Cardiac muscle cell (in vitro differentiated cells and primary cell): ENCODE data around the gene FUZ. TPM values are rescaled to one million over a fixed set of nuclear protein-coding genes. Genes with fewer than 3 reads are reported as not detected.
A peak's percentile ranks its signal among the peaks of the same experiment; 100 is the strongest.

Source experiments
- DNase-seq, 2 donors: peaks; one replicate each; pipeline versions ENCODE4 v3.0.0 to v3.0.0-alpha.2; 2010 to 2017; ENCODE audit warnings: low read depth in 1 of 2, low spot score in 1 of 2
- H3K27ac ChIP-seq: fragments of 200-600 bp; sonication (generic); 2 replicates; pipeline ENCODE4 v1.5.1; 2016
- H3K27me3 ChIP-seq: fragments of 200-600 bp; sonication (generic); 2 replicates; pipeline ENCODE4 v1.6.0; 2016; ENCODE audit warnings: control low read depth
- H3K36me3 ChIP-seq: fragments of 200-600 bp; sonication (generic); 2 replicates; pipeline ENCODE4 v1.5.1; 2016; ENCODE audit warnings: control low read depth
- H3K4me1 ChIP-seq: fragments of 200-600 bp; sonication (generic); 2 replicates; pipeline ENCODE4 v1.8.1; 2017; ENCODE audit warnings: low read depth, mild to moderate bottlenecking, mixed run types
- H3K4me3 ChIP-seq: fragments of 200-600 bp; sonication (generic); 2 replicates; pipeline ENCODE4 v1.5.1; 2016; ENCODE audit warnings: mild to moderate bottlenecking
- H3K9me3 ChIP-seq: fragments of 200-600 bp; sonication (generic); 2 replicates; pipeline ENCODE4 v1.5.1; 2017; ENCODE audit warnings: low read depth, mild to moderate bottlenecking, control low read depth
- CTCF ChIP-seq: IDR thresholded peaks from 2 replicates; pipeline ENCODE4 v1.5.1; 2012; ENCODE audit warnings: low read depth, mild to moderate bottlenecking, low read length
- polyA plus RNA-seq: library from polyadenylated mRNA; unstranded; fragments of >200 nt; fragmentation: Nextera tagmentation; extraction: Ambion mirVana; gene quantifications from 2 replicates; pipeline ENCODE4 v1.2.1, GENCODE V29; 2016
- total RNA-seq: library from RNA; depleted of rRNA; stranded (reverse); fragments of >200 nt; gene quantifications from 2 replicates; pipeline ENCODE4 v1.2.3, GENCODE V29; 2016

The FUZ gene
- total and polyA plus RNA-seq, 2 experiments from 2014 or later, result 39.0 to 60.8 TPM

GRCh38 chr19:49837425-49837824, 24.3 kb upstream of the FUZ start:
- H3K4me1 ChIP-seq, result peaks cover 18% of the 10 kb centered on the region
- DNase-seq, result no peak
- H3K36me3 ChIP-seq, result peaks cover 18% of the 10 kb centered on the region
- no peaks in the 10 kb centered on the region for H3K9me3 ChIP-seq
- no peak for TF ChIP-seq CTCF
- H3K27ac ChIP-seq, result no peak overlapping the region
- H3K4me3 ChIP-seq, result no peak overlapping the region
- H3K27me3 ChIP-seq, result no peaks in the 10 kb centered on the region

GRCh38 chr19:49837009-49837310, 23.9 kb upstream of the FUZ start:
- H3K9me3 ChIP-seq, result no peaks in the 10 kb centered on the region
- DNase-seq, result no peak
- no peak overlapping the region for H3K4me3 ChIP-seq
- H3K27me3 ChIP-seq, result no peaks in the 10 kb centered on the region
- H3K36me3 ChIP-seq, result peaks cover 23% of the 10 kb centered on the region
- no peak overlapping the region for H3K27ac ChIP-seq
- no peak for TF ChIP-seq CTCF
- peaks cover 18% of the 10 kb centered on the region for H3K4me1 ChIP-seq

GRCh38 chr19:49836176-49837008, 23.3 kb upstream of the FUZ start:
- peaks cover 18% of the 10 kb centered on the region for H3K4me1 ChIP-seq
- peaks cover 28% of the 10 kb centered on the region for H3K36me3 ChIP-seq
- no peak for TF ChIP-seq CTCF
- H3K27ac ChIP-seq, result peak overlapping the region; percentile 14
- no peak overlapping the region for H3K4me3 ChIP-seq
- H3K9me3 ChIP-seq, result no peaks in the 10 kb centered on the region
- no peak for DNase-seq
- no peaks in the 10 kb centered on the region for H3K27me3 ChIP-seq

GRCh38 chr19:49835562-49835961, 22.5 kb upstream of the FUZ start:
- Histone ChIP-seq H3K9me3 (no peaks in the 10 kb centered on the region), H3K36me3 (peaks cover 31% of the 10 kb centered on the region), H3K27ac (peak overlapping the region; percentile 14), H3K4me3 (no peak overlapping the region), H3K4me1 (peaks cover 11% of the 10 kb centered on the region), H3K27me3 (no peaks in the 10 kb centered on the region)
- TF ChIP-seq CTCF, result no peak
- no peak for DNase-seq

- no peaks in the 10 kb centered on the region for H3K9me3 ChIP-seq
- H3K36me3 ChIP-seq, result peaks cover 27% of the 10 kb centered on the region
- DNase-seq, result no peak
- no peaks in the 10 kb centered on the region for H3K4me1 ChIP-seq
- TF ChIP-seq CTCF, result no peak
- H3K27ac ChIP-seq, result no peak overlapping the region
- H3K4me3 ChIP-seq, result no peak overlapping the region
- no peaks in the 10 kb centered on the region for H3K27me3 ChIP-seq
Observed at GRCh38 chr19:49833599-49833998, 20.5 kb upstream of the FUZ start.

- Histone ChIP-seq H3K27me3 (no peaks in the 10 kb centered on the region), H3K9me3 (no peaks in the 10 kb centered on the region), H3K27ac (no peak overlapping the region), H3K4me3 (no peak overlapping the region), H3K36me3 (peaks cover 27% of the 10 kb centered on the region), H3K4me1 (no peaks in the 10 kb centered on the region)
- no peak for DNase-seq
- TF ChIP-seq CTCF, result no peak
Observed at GRCh38 chr19:49832556-49832955, 19.5 kb upstream of the FUZ start.
